Astrocyte (in vitro differentiated cells and primary cell): ENCODE results near the gene ZFHX3. TPM values are rescaled to one million over a fixed set of nuclear protein-coding genes. Genes with fewer than 3 reads are reported as not detected.

Experiments used
- DNase-seq: peaks from one replicate; pipeline ENCODE4 v3.0.0-alpha.2; 2010; ENCODE audit warnings: low read depth
- FAIRE-seq: peaks from 2 replicates; lab custom pipeline; 2011; peaks lifted over from hg19 to GRCh38; lab: Jason Lieb, UNC
- H2AFZ ChIP-seq: 2 replicates; pipeline ENCODE4 v1.6.0; 2012; ENCODE audit warnings: low read depth, low read length, inconsistent platforms
- H3K27ac ChIP-seq: 2 replicates; pipeline ENCODE4 v1.5.1; 2011; ENCODE audit warnings: low read depth, low read length, inconsistent platforms
- H3K27me3 ChIP-seq: 2 replicates; pipeline ENCODE4 v1.6.0; 2011; ENCODE audit warnings: low read length, inconsistent platforms; ENCODE audit not compliant: insufficient read depth
- H3K36me3 ChIP-seq: 2 replicates; pipeline ENCODE4 v1.5.1; 2011; ENCODE audit warnings: low read length, inconsistent platforms; ENCODE audit not compliant: insufficient read depth
- H3K4me1 ChIP-seq: 2 replicates; pipeline ENCODE4 v1.5.1; 2011; ENCODE audit warnings: low read length, inconsistent platforms; ENCODE audit not compliant: insufficient read depth
- H3K4me2 ChIP-seq: 2 replicates; pipeline ENCODE4 v1.6.0; 2012; ENCODE audit warnings: low read length, inconsistent platforms
- H3K4me3 ChIP-seq: 2 replicates; pipeline ENCODE4 v1.5.1; 2011; ENCODE audit warnings: low read depth, mild to moderate bottlenecking, low read length, inconsistent platforms; ENCODE audit not compliant: insufficient read depth
- H3K79me2 ChIP-seq: 2 replicates; pipeline ENCODE4 v1.6.0; 2012; ENCODE audit warnings: mild to moderate bottlenecking, low read length, inconsistent platforms; ENCODE audit not compliant: insufficient read depth
- H3K9ac ChIP-seq: 2 replicates; pipeline ENCODE4 v1.6.0; 2012; ENCODE audit warnings: mild to moderate bottlenecking, low read length, inconsistent platforms
- H3K9me3 ChIP-seq: 2 replicates; pipeline ENCODE4 v1.5.1; 2012; ENCODE audit warnings: low read depth, mild to moderate bottlenecking, low read length, inconsistent platforms; ENCODE audit not compliant: insufficient read depth
- H4K20me1 ChIP-seq: 2 replicates; pipeline ENCODE4 v1.6.0; 2012; ENCODE audit warnings: low read length, inconsistent platforms; ENCODE audit not compliant: insufficient read depth
- H3K27ac Mint-ChIP-seq: one replicate; pipeline ENCODE4 v1.8.0; 2021; ENCODE audit warnings: mild to moderate bottlenecking, mixed read lengths; ENCODE audit not compliant: unreplicated experiment
- H3K27me3 Mint-ChIP-seq: one replicate; pipeline ENCODE4 v1.8.0; 2021; ENCODE audit warnings: low read depth, mixed read lengths; ENCODE audit not compliant: unreplicated experiment
- H3K36me3 Mint-ChIP-seq: one replicate; pipeline ENCODE4 v1.8.0; 2021; ENCODE audit warnings: low read depth, mixed read lengths; ENCODE audit not compliant: unreplicated experiment
- H3K4me1 Mint-ChIP-seq: one replicate; pipeline ENCODE4 v1.8.0; 2021; ENCODE audit warnings: low read depth, mixed read lengths; ENCODE audit not compliant: unreplicated experiment
- H3K4me3 Mint-ChIP-seq: one replicate; pipeline ENCODE4 v1.8.0; 2021; ENCODE audit warnings: mild to moderate bottlenecking, moderate library complexity, mixed read lengths; ENCODE audit not compliant: unreplicated experiment
- H3K9me3 Mint-ChIP-seq: one replicate; pipeline ENCODE4 v1.8.0; 2021; ENCODE audit warnings: mild to moderate bottlenecking, mixed read lengths; ENCODE audit not compliant: unreplicated experiment
- CTCF ChIP-seq: IDR thresholded peaks from 2 replicates; pipeline ENCODE4 v1.5.1; 2011; ENCODE audit warnings: low read depth, mild to moderate bottlenecking, inconsistent platforms, low read length, moderate library complexity; ENCODE audit not compliant: insufficient read depth
- EZH2 ChIP-seq: IDR thresholded peaks from 2 replicates; pipeline ENCODE4 v1.6.1; 2012; ENCODE audit warnings: mild to moderate bottlenecking, low read length, inconsistent platforms; ENCODE audit not compliant: insufficient read depth
- total RNA-seq: library from RNA; stranded (reverse); gene quantifications from 2 replicates; pipeline ENCODE4 v1.2.1, GENCODE V29; 2021

ZFHX3 gene
- total RNA-seq, 1 donor from 2014 or later = 19.7 TPM

DNA sequence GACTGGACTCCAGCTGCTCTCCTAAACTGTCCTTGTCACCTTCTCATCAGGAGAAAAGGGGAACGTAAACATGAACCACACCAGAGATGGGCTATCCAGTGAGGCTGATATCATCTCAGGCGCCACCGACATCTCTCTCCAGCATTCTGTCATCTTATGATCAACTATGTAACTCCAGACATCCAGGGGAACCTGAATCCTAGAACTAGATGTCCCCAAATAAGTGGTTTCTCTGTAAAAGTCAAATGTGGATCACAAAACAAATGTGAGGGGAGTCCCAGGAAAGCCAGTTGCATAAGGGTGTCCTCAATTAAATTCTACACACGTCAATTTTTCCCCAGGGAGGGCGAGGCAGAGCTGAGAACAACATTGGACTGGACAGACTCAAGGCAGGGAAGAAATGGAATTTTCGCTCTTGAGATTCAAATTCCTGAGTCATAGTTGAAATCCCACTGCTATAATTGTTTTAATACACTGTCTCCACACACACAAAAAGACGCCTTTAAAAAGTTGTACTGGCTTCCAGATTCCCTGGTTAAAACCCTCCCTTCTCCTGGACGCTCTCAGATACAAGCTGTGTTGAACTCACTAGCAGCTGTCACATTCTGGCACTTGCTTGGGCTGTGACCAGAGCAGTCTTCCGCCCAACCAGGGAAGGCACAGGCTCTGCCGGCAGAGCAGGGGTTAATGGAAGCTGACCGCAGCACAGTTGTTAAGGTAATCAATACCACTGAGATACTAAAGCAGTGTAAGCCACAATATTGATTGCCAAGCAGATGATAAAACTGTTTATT, 62.6 kb downstream of the ZFHX3 start:
- peaks cover 21% of the 10 kb centered on the region for H3K4me1 Mint-ChIP-seq
- peaks cover 27% of the 10 kb centered on the region for H3K4me1 ChIP-seq

GRCh38 chr16:72983728-72984350, 64.1 kb downstream of the ZFHX3 start:
- Mint-ChIP-seq H3K36me3 (peaks cover 5% of the 10 kb centered on the region), H3K27me3 (no peaks in the 10 kb centered on the region), H3K4me3 (no peak overlapping the region), H3K27ac (no peak overlapping the region), H3K9me3 (peaks cover 1% of the 10 kb centered on the region), H3K4me1 (peaks cover 14% of the 10 kb centered on the region)
- no peak overlapping the region for H3K4me3 ChIP-seq
- H2AFZ ChIP-seq = no peak overlapping the region
- H3K79me2 ChIP-seq = peaks cover 99% of the 10 kb centered on the region
- H3K9ac ChIP-seq = no peak overlapping the region
- DNase-seq = no peak
- H3K27ac ChIP-seq = no peak overlapping the region
- peaks cover 14% of the 10 kb centered on the region for H3K4me1 ChIP-seq
- H3K9me3 ChIP-seq = no peaks in the 10 kb centered on the region
- FAIRE-seq = no peak
- TF ChIP-seq EZH2 = no peak
- TF ChIP-seq CTCF = no peak
- no peaks in the 10 kb centered on the region for H3K36me3 ChIP-seq
- H3K4me2 ChIP-seq = no peak overlapping the region
- H4K20me1 ChIP-seq = peaks cover 73% of the 10 kb centered on the region
- no peaks in the 10 kb centered on the region for H3K27me3 ChIP-seq

More for the DNA sequence above, 62.6 kb downstream of the ZFHX3 start:
- H4K20me1 ChIP-seq = peaks cover 61% of the 10 kb centered on the region
- TF ChIP-seq CTCF = no peak
- no peak for TF ChIP-seq EZH2
- no peaks in the 10 kb centered on the region for H3K27me3 ChIP-seq
- H3K9me3 Mint-ChIP-seq = peaks cover 1% of the 10 kb centered on the region
- no peaks in the 10 kb centered on the region for H3K9me3 ChIP-seq
- H3K36me3 ChIP-seq = no peaks in the 10 kb centered on the region
- H3K36me3 Mint-ChIP-seq = peaks cover 5% of the 10 kb centered on the region
- H3K4me3 ChIP-seq = no peak overlapping the region
- DNase-seq (peak; percentile 54), FAIRE-seq (peak; percentile 73)
- H3K27ac ChIP-seq = no peak overlapping the region
- H3K4me3 Mint-ChIP-seq = no peak overlapping the region
- no peak overlapping the region for H3K27ac Mint-ChIP-seq
- H3K4me2 ChIP-seq = peak overlapping the region; percentile 65
- no peak overlapping the region for H2AFZ ChIP-seq
- no peaks in the 10 kb centered on the region for H3K27me3 Mint-ChIP-seq
- H3K9ac ChIP-seq = peak overlapping the region; percentile 36
- H3K79me2 ChIP-seq = peaks cover 88% of the 10 kb centered on the region
